H1 (cell line): ENCODE data around the gene LRRC3C. TPM values are rescaled to one million over a fixed set of nuclear protein-coding genes. Genes with fewer than 3 reads are reported as not detected.

Source experiments
- CTCF ChIA-PET: fragments of 300-600 bp; sonication (Branson Sonifier 250); formaldehyde crosslinking; loops from one replicate; lab custom pipeline; 2021; ENCODE audit not compliant: partially characterized antibody; lab: Charles Lee
- POLR2A ChIA-PET: fragments of 300-600 bp; sonication (Branson Sonifier 250); formaldehyde crosslinking; loops from one replicate; lab custom pipeline; 2021; ENCODE audit warnings: inconsistent platforms; ENCODE audit not compliant: partially characterized antibody; lab: Charles Lee
- DNase-seq, 2 experiments: peaks; one replicate each; pipeline versions ENCODE4 v3.0.0 to v3.0.0-alpha.2; 2010 to 2022; ENCODE audit warnings: low spot score in 2 of 2, low read depth in 1 of 2, mixed read lengths in 1 of 2
- FAIRE-seq: peaks from 2 replicates; lab custom pipeline; 2011; peaks lifted over from hg19 to GRCh38; lab: Jason Lieb, UNC
- H2AFZ ChIP-seq: 2 replicates; pipeline ENCODE4 v1.8.1; 2012; ENCODE audit warnings: low read length, inconsistent platforms
- H2AK5ac ChIP-seq: 2 replicates; pipeline ENCODE4 v1.6.1; 2013; ENCODE audit warnings: low read depth, low read length
- H2BK120ac ChIP-seq: replicated peaks from 2 replicates; pipeline ENCODE3; 2013; ENCODE audit warnings: low read depth, low read length, inconsistent platforms
- H2BK12ac ChIP-seq: 2 replicates; pipeline ENCODE4 v1.6.1; 2013; ENCODE audit warnings: low read depth, low read length
- H2BK15ac ChIP-seq: 2 replicates; pipeline ENCODE4 v1.6.1; 2013; ENCODE audit warnings: low read length
- H2BK20ac ChIP-seq: 2 replicates; pipeline ENCODE4 v1.6.1; 2013; ENCODE audit warnings: low read length
- H2BK5ac ChIP-seq: 2 replicates; pipeline ENCODE4 v1.6.1; 2013; ENCODE audit warnings: low read depth, low read length
- H3K14ac ChIP-seq: 2 replicates; pipeline ENCODE4 v1.6.1; 2013; ENCODE audit warnings: inconsistent platforms; ENCODE audit not compliant: insufficient read length
- H3K18ac ChIP-seq: 2 replicates; pipeline ENCODE4 v1.6.1; 2013; ENCODE audit warnings: low read length; ENCODE audit errors: extremely low read depth
- H3K23ac ChIP-seq: 2 replicates; pipeline ENCODE4 v1.6.1; 2013; ENCODE audit warnings: inconsistent platforms; ENCODE audit not compliant: insufficient read length
- H3K23me2 ChIP-seq: 2 replicates; pipeline ENCODE4 v1.6.1; 2013; ENCODE audit warnings: low read depth, low read length
- H3K27ac ChIP-seq: 2 replicates; pipeline ENCODE4 v1.6.1; 2011; ENCODE audit warnings: low read depth, low read length, inconsistent platforms
- H3K27me3 ChIP-seq, 4 experiments: replicated peaks in 1 of 4; 1 replicate in 1 of 4; 2 replicates in 3 of 4; pipeline versions ENCODE4 v1.6.1 to v1.8.1; 2011 to 2013; ENCODE audit warnings: low read length in 3 of 4, mild to moderate bottlenecking in 3 of 4, inconsistent platforms in 2 of 4, mixed read lengths in 2 of 4, moderate library complexity in 1 of 4; ENCODE audit not compliant: control insufficient read depth in 3 of 4, insufficient read depth in 3 of 4; ENCODE audit errors: extremely low read depth in 1 of 4
- H3K36me3 ChIP-seq, 4 experiments: 2 replicates each; pipeline versions ENCODE4 v1.6.1 to v1.8.1; 2011 to 2013; ENCODE audit warnings: mild to moderate bottlenecking in 4 of 4, low read length in 3 of 4, moderate library complexity in 2 of 4, control low read depth in 1 of 4, inconsistent platforms in 1 of 4; ENCODE audit not compliant: insufficient read depth in 4 of 4, control insufficient read depth in 2 of 4
- H3K4ac ChIP-seq: replicated peaks from 2 replicates; pipeline ENCODE3; 2013; ENCODE audit warnings: low read length, low read depth, mixed read lengths, inconsistent platforms; ENCODE audit not compliant: insufficient read length
- H3K4me1 ChIP-seq, 4 experiments: replicated peaks in 1 of 4; 1 replicate in 1 of 4; 2 replicates in 3 of 4; pipeline versions ENCODE4 v1.6.1 to v1.8.1; 2011 to 2013; ENCODE audit warnings: low read length in 3 of 4, inconsistent platforms in 2 of 4, mixed read lengths in 1 of 4; ENCODE audit not compliant: insufficient read depth in 4 of 4, control insufficient read depth in 3 of 4
- H3K4me2 ChIP-seq, 2 experiments: 2 replicates each; pipeline versions ENCODE4 v1.6.1 to v1.8.1; 2011 to 2013; ENCODE audit warnings: low read depth in 2 of 2, low read length in 2 of 2, control low read depth in 1 of 2, inconsistent platforms in 1 of 2, mild to moderate bottlenecking in 1 of 2; ENCODE audit not compliant: insufficient read depth in 1 of 2
- H3K4me3 ChIP-seq, 4 experiments: fragments of 200-600, 300-600 bp in 1 of 4; sonication (generic), shearing (Covaris generic), sonication (Bioruptor Twin) in 1 of 4; 2 replicates each; pipeline versions ENCODE4 v1.5.1 to v1.8.1; 2011 to 2016; ENCODE audit warnings: low read length in 4 of 4, low read depth in 3 of 4, control low read depth in 2 of 4, inconsistent platforms in 2 of 4, mild to moderate bottlenecking in 2 of 4, mixed read lengths in 1 of 4, moderate library complexity in 1 of 4; ENCODE audit not compliant: insufficient read depth in 2 of 4; ENCODE audit errors: extremely low read depth in 1 of 4
- H3K56ac ChIP-seq: replicated peaks from 2 replicates; pipeline ENCODE3; 2013; ENCODE audit warnings: low read depth, mild to moderate bottlenecking, mixed read lengths, low read length, inconsistent platforms; ENCODE audit not compliant: insufficient read length
- H3K79me1 ChIP-seq: 2 replicates; pipeline ENCODE4 v1.6.1; 2013; ENCODE audit warnings: low read depth, low read length, control low read depth
- H3K79me2 ChIP-seq, 2 experiments: 2 replicates each; pipeline versions ENCODE4 v1.6.1 to v1.8.1; 2012 to 2013; ENCODE audit warnings: low read length in 2 of 2, mild to moderate bottlenecking in 2 of 2, inconsistent platforms in 1 of 2; ENCODE audit not compliant: insufficient read depth in 2 of 2, control insufficient read depth in 1 of 2
- H3K9ac ChIP-seq, 4 experiments: replicated peaks in 1 of 4; 1 replicate in 1 of 4; 2 replicates in 3 of 4; pipeline versions ENCODE4 v1.6.1 to v1.8.1; 2011 to 2013; ENCODE audit warnings: low read depth in 3 of 4, low read length in 3 of 4, control low read depth in 2 of 4, mild to moderate bottlenecking in 2 of 4, moderate library complexity in 2 of 4, inconsistent platforms in 1 of 4; ENCODE audit errors: extremely low read depth in 1 of 4
- H3K9me3 ChIP-seq, 2 experiments: 2 replicates each; pipeline versions ENCODE4 v1.6.1 to v1.8.1; 2012 to 2013; ENCODE audit warnings: mild to moderate bottlenecking in 2 of 2, moderate library complexity in 2 of 2, control low read depth in 1 of 2, inconsistent platforms in 1 of 2, low read depth in 1 of 2, low read length in 1 of 2, mixed read lengths in 1 of 2; ENCODE audit not compliant: insufficient read depth in 2 of 2
- H4K20me1 ChIP-seq, 2 experiments: replicated peaks in 1 of 2; 2 replicates each; pipeline versions ENCODE3 to v1.8.1; 2011 to 2013; ENCODE audit warnings: inconsistent platforms in 2 of 2, low read length in 2 of 2, mild to moderate bottlenecking in 1 of 2; ENCODE audit not compliant: insufficient read depth in 2 of 2, control insufficient read depth in 1 of 2
- H4K5ac ChIP-seq: 2 replicates; pipeline ENCODE4 v1.6.1; 2013; ENCODE audit warnings: low read length, low read depth, mixed read lengths, inconsistent platforms; ENCODE audit not compliant: insufficient read length
- H4K8ac ChIP-seq: 2 replicates; pipeline ENCODE4 v1.8.0; 2013; ENCODE audit warnings: mild to moderate bottlenecking, moderate library complexity, low read length, inconsistent platforms; ENCODE audit not compliant: insufficient read depth; ENCODE audit errors: extremely low read depth
- H4K91ac ChIP-seq: replicated peaks from 2 replicates; pipeline ENCODE3; 2013; ENCODE audit warnings: low read length, mixed read lengths, inconsistent platforms; ENCODE audit not compliant: insufficient read length
- ATF2 ChIP-seq: IDR thresholded peaks from 2 replicates; pipeline ENCODE4 v1.6.1; 2012; ENCODE audit warnings: low read length, inconsistent platforms
- CHD2 ChIP-seq: IDR thresholded peaks from 2 replicates; pipeline ENCODE4 v1.6.1; 2012; ENCODE audit warnings: low read length, improper control_type of control experiment
- EP300 ChIP-seq, 2 experiments: IDR thresholded peaks; 1 replicate in 1 of 2; 2 replicates in 1 of 2; pipeline ENCODE4 v1.6.1; 2011 to 2012; ENCODE audit warnings: low read depth in 2 of 2, low read length in 2 of 2, mild to moderate bottlenecking in 2 of 2, borderline replicate concordance in 1 of 2, inconsistent platforms in 1 of 2, moderate library complexity in 1 of 2
- FOSL1 ChIP-seq: IDR thresholded peaks from 2 replicates; pipeline ENCODE4 v1.6.1; 2011; ENCODE audit warnings: mild to moderate bottlenecking, low read depth, low read length, moderate library complexity; ENCODE audit not compliant: insufficient read depth
- RAD21 ChIP-seq, 2 experiments: IDR thresholded peaks in 1 of 2; conservative IDR thresholded peaks in 1 of 2; 2 replicates each; pipeline ENCODE4 v1.6.1; 2011; ENCODE audit warnings: low read depth in 2 of 2, low read length in 2 of 2, improper control_type of control experiment in 1 of 2, inconsistent platforms in 1 of 2, mild to moderate bottlenecking in 1 of 2, moderate library complexity in 1 of 2
- RXRA ChIP-seq: IDR thresholded peaks from 2 replicates; pipeline ENCODE4 v1.6.1; 2011; ENCODE audit warnings: low read depth, mild to moderate bottlenecking, low read length, moderate library complexity; ENCODE audit not compliant: insufficient read depth
- SIRT6 ChIP-seq: IDR thresholded peaks from one replicate; pipeline ENCODE4 v1.7.1; 2012; ENCODE audit warnings: low read length, inconsistent platforms
- TAF7 ChIP-seq: optimal IDR thresholded peaks from 2 replicates; pipeline ENCODE3; 2011; ENCODE audit warnings: low read depth, mild to moderate bottlenecking, inconsistent platforms, low read length, moderate library complexity, borderline replicate concordance
- TCF12 ChIP-seq: IDR thresholded peaks from 2 replicates; pipeline ENCODE4 v1.6.1; 2011; ENCODE audit warnings: low read depth, mild to moderate bottlenecking, low read length
- YY1 ChIP-seq: IDR thresholded peaks from 2 replicates; pipeline ENCODE4 v1.6.1; 2011; ENCODE audit warnings: low read depth, mild to moderate bottlenecking, low read length
- WGBS, 2 experiments: shearing (Covaris generic) in 1 of 2; methylation state at CpG; one replicate each; pipeline versions ENCODE4 v1.1.6 to v1.1.7; 2013 to 2015; ENCODE audit warnings: low lambda C conversion rate in 2 of 2, mixed read lengths in 2 of 2, inconsistent platforms in 1 of 2, low coverage in 1 of 2, missing lambda C conversion rate in 1 of 2; ENCODE audit not compliant: insufficient replicate concordance in 2 of 2, insufficient coverage in 1 of 2, insufficient read length in 1 of 2; ENCODE audit errors: extremely low coverage in 1 of 2, missing lambda C conversion rate in 1 of 2; 5-methylcytosine and 5-hydroxymethylcytosine counted together
- polyA plus RNA-seq, 7 experiments: library from polyadenylated mRNA; depleted of rRNA in 3 of 7; stranded (reverse) in 5 of 7; unstranded in 2 of 7; fragments of >200 nt in 5 of 7; fragments of 200-250 nt in 2 of 7; gene quantifications; 1 replicate in 5 of 7; 2 replicates in 1 of 7; 4 replicates in 1 of 7; pipeline versions ENCODE4 v1.2.1 to v1.2.3, GENCODE V29; 2011 to 2013; ENCODE audit warnings: missing spikeins in 2 of 7, mixed read lengths in 2 of 7
- total RNA-seq: library from RNA; stranded (reverse); fragmentation: NEBNext Ultra II Directional; extraction: Animal tissue kit (Norgen Biotek cat#: 25700); gene quantifications from 2 replicates; pipeline ENCODE4 v1.2.1, GENCODE V29; 2021
- TF ChIP-seq, protein P1 (sequence below): IDR thresholded peaks from 2 replicates; pipeline ENCODE4 v1.6.1; 2011; ENCODE audit warnings: low read length, improper control_type of control experiment

Gene LRRC3C
- total and polyA plus RNA-seq, 2 of the 8 experiments (the other 6 are each of a cell fraction or from before 2014, with no cell fraction given) = not detected

DNA sequence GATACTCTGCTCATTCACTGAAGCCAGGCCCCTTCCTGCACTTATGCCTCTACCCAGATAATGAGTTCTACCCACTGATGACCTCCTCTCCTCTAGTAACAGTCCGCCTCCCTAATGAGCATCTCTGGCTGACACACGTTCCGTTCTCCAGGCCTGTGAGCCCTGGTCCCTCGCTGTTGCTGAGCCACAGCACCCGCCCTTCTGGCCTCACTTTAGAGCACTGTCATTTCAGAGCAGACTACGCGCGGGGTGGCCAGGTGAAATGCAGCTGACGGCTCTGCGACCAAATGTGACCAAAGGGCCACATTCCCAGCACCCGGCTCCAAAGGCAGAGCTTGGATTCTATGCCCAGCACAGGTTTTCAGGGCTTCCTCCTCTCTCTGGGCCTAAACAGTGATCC, 66.9 kb downstream of the LRRC3C start:
- Histone ChIP-seq H3K23me2 (no peaks in the 10 kb centered on the region), H3K9me3 (no peaks in the 10 kb centered on the region), H2BK12ac (no peak overlapping the region), H3K79me2 (no peaks in the 10 kb centered on the region), H2AFZ (no peak overlapping the region), H3K23ac (no peak overlapping the region), H2BK20ac (no peak overlapping the region), H2BK15ac (no peak overlapping the region), H2BK120ac (no peak overlapping the region), H3K9ac (no peak overlapping the region), H4K5ac (no peak overlapping the region), H3K14ac (no peak overlapping the region), H3K18ac (no peak overlapping the region), H3K27ac (no peak overlapping the region), H3K4me1 (no peaks in the 10 kb centered on the region), H3K4ac (no peak overlapping the region), H3K79me1 (no peaks in the 10 kb centered on the region), H3K27me3 (no peaks in the 10 kb centered on the region), H4K91ac (no peak overlapping the region), H3K4me3 (no peak overlapping the region), H3K56ac (no peak overlapping the region), H2AK5ac (no peak overlapping the region), H2BK5ac (no peak overlapping the region), H4K8ac (no peak overlapping the region), H3K4me2 (no peak overlapping the region), H3K36me3 (peaks cover 51 to 80% (median 71%) of the 10 kb centered on the region in 4 experiments), H4K20me1 (peaks cover 0 to 5% of the 10 kb centered on the region in 2 experiments)
- DNase-seq (no peak), FAIRE-seq (no peak)
- 90% methylated on average over 11 of the region's 11 CpGs; no CpG with 5 or more reads in 1 of the 2 experiments for WGBS, 2 experiments
- ChIA-PET CTCF (interaction anchor here (1.5 kb wide), 1 partner anchor 19 kb away, joined by 3 read pairs; no protein-coding TSS in a partner anchor), POLR2A (no interaction called here)
- TF ChIP-seq RAD21 (IDR thresholded peaks at IDR 0.05 in 1 of 2, conservative IDR thresholded peaks at IDR 0.05 in 1 of 2; ENCODE audit: low read depth in 2 of 2, low read length in 2 of 2) (no peak), TCF12 (no peak), FOSL1 (no peak), TAF7 (no peak), CHD2 (no peak), RXRA (no peak), SIRT6 (no peak), EP300 (IDR thresholded peaks at IDR 0.05; ENCODE audit: borderline replicate concordance in 1 of 2, low read depth in 2 of 2, low read length in 2 of 2) (no peak), ATF2 (no peak), YY1 (no peak)
- TF ChIP-seq, protein P1, sequence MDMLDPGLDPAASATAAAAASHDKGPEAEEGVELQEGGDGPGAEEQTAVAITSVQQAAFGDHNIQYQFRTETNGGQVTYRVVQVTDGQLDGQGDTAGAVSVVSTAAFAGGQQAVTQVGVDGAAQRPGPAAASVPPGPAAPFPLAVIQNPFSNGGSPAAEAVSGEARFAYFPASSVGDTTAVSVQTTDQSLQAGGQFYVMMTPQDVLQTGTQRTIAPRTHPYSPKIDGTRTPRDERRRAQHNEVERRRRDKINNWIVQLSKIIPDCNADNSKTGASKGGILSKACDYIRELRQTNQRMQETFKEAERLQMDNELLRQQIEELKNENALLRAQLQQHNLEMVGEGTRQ = no peak
